GM13977 (cell line): ENCODE results near the gene FBH1.

Source experiments
- DNase-seq: peaks from one replicate; pipeline ENCODE4 v3.0.0; 2012; ENCODE audit warnings: low spot score
- CTCF ChIP-seq: IDR thresholded peaks from 2 replicates; pipeline ENCODE4 v1.5.1; 2012; ENCODE audit warnings: mild to moderate bottlenecking, control low read depth; ENCODE audit not compliant: insufficient read depth; ENCODE audit errors: extremely low read depth, missing control alignments
- in situ Hi-C: fragments of 300-500 bp; cut with MboI; formaldehyde crosslinking; loops from one replicate; pipeline ENCODE4 v1.12.0; 2022; ENCODE audit warnings: low sequenced_read_pairs, low pct_unique_long_range_greater_than_20kb, mixed read lengths, inconsistent platforms; ENCODE audit not compliant: unreplicated experiment

Gene FBH1

GRCh38 chr10:5896208-5897052, 6.4 kb downstream of the FBH1 start:
- no peak for TF ChIP-seq CTCF
- in situ Hi-C loops: no loop called here
- no peak for DNase-seq

- DNase-seq: no peak
- TF ChIP-seq CTCF: no peak
- in situ Hi-C loops: no loop called here
Measured at GRCh38 chr10:5897053-5897340, 7.0 kb downstream of the FBH1 start.

GRCh38 chr10:5897504-5897903, 7.5 kb downstream of the FBH1 start:
- in situ Hi-C loops: no loop called here
- DNase-seq: no peak
- no peak for TF ChIP-seq CTCF

- in situ Hi-C loops: no loop called here
- DNase-seq: no peak
- no peak for TF ChIP-seq CTCF
Measured at GRCh38 chr10:5898163-5898562, 8.1 kb downstream of the FBH1 start.

GRCh38 chr10:5900247-5900646, 10.2 kb downstream of the FBH1 start:
- no peak for TF ChIP-seq CTCF
- in situ Hi-C loops: no loop called here
- DNase-seq: no peak

- TF ChIP-seq CTCF: no peak
- DNase-seq: no peak
- in situ Hi-C loops: no loop called here
Measured at GRCh38 chr10:5902511-5903274, 12.7 kb downstream of the FBH1 start.
